ENCODE results near the gene TRIM44.

The TRIM44 gene

GRCh38 chr11:35735903-35736302 lies 73.3 kb downstream of the TRIM44 start:
- peaks cover 0 to 23% of the 10 kb centered on the region in 2 donors for H3K9me3 ChIP-seq (replicated peaks in 1 of 2; ENCODE audit: control insufficient read depth in 2 of 2, insufficient read depth in 1 of 2, low read depth in 1 of 2, low read length in 2 of 2)
- no peak overlapping the region for H3K9ac ChIP-seq (ENCODE audit: low read depth, low read length, poor library complexity)
- no peak overlapping the region for H3K23ac ChIP-seq (ENCODE audit: low read depth, low read length, poor library complexity)
- H3K14ac ChIP-seq (ENCODE audit: low read length), result no peak overlapping the region
- H3K18ac ChIP-seq (ENCODE audit: low read length), result no peak overlapping the region
- no peak overlapping the region for H2BK15ac ChIP-seq (ENCODE audit: low read length)
- no peaks in the 10 kb centered on the region for H3K79me1 ChIP-seq (ENCODE audit: low read depth, low read length)
- no peak overlapping the region for H3K4ac ChIP-seq (ENCODE audit: low read length)
- no peak overlapping the region for H2BK12ac ChIP-seq (ENCODE audit: low read length)
- no peak overlapping the region for H2AFZ ChIP-seq (ENCODE audit: low read length)
- H3K36me3 ChIP-seq (replicated peaks in 1 of 2; ENCODE audit: control insufficient read depth in 2 of 2, insufficient read depth in 2 of 2, low read length in 2 of 2), result peaks cover 3 to 72% of the 10 kb centered on the region in 2 donors
- no peak overlapping the region for H2AK5ac ChIP-seq (ENCODE audit: low read depth, low read length)
- H3K4me3 ChIP-seq (ENCODE audit: low read length in 2 of 2), result no peak overlapping the region
- H4K91ac ChIP-seq (ENCODE audit: low read depth, low read length, poor library complexity), result no peak overlapping the region
- H3K27me3 ChIP-seq (ENCODE audit: control insufficient read depth in 3 of 3, insufficient read depth in 3 of 3, low read depth in 1 of 3, low read length in 3 of 3), result no peaks in the 10 kb centered on the region
- H3K27ac ChIP-seq (replicated peaks; ENCODE audit: low read length), result no peak overlapping the region
- DNase-seq (ENCODE audit: low spot score), result no peak
- H2BK120ac ChIP-seq (ENCODE audit: low read depth, low read length), result no peak overlapping the region
- H3K4me1 ChIP-seq (ENCODE audit: control insufficient read depth in 2 of 2, insufficient read depth in 1 of 2, low read depth in 1 of 2, low read length in 2 of 2), result peaks cover 0 to 1% of the 10 kb centered on the region in 2 donors
- no peak overlapping the region for H2BK5ac ChIP-seq (ENCODE audit: low read length)
- H3K4me2 ChIP-seq (ENCODE audit: insufficient read depth, low read length, poor library complexity, severe bottlenecking), result no peak overlapping the region
- H4K8ac ChIP-seq (ENCODE audit: low read depth, low read length), result no peak overlapping the region

DNA sequence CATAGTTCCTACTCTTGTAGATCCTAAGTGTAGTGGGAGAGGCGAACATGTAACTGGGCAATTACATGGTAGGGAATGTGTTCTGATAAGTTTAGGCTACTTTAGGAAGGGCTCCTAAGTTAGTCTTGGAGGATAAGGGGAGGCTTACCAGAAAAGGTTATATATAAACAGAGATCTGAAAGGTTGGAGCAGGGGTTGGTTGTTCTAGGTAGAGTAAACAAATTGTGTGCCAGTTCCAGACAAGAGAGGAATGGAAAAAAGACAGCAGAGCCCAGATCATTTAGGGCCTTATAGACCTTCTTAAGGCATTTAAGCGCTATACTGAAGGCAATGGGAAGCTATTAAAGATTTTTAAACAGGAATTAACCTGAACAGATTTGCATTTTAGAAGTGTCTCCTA lies 74.4 kb downstream of the TRIM44 start:
- H3K27me3 ChIP-seq (ENCODE audit: control insufficient read depth in 3 of 3, insufficient read depth in 3 of 3, low read depth in 1 of 3, low read length in 3 of 3), result no peaks in the 10 kb centered on the region
- H2BK120ac ChIP-seq (ENCODE audit: low read depth, low read length), result no peak overlapping the region
- H3K4me3 ChIP-seq (ENCODE audit: low read length in 2 of 2), result no peak overlapping the region
- no peak overlapping the region for H3K4ac ChIP-seq (ENCODE audit: low read length)
- H3K4me1 ChIP-seq (ENCODE audit: control insufficient read depth in 2 of 2, insufficient read depth in 1 of 2, low read depth in 1 of 2, low read length in 2 of 2), result peaks cover 0 to 1% of the 10 kb centered on the region in 2 donors
- H3K9ac ChIP-seq (ENCODE audit: low read depth, low read length, poor library complexity), result no peak overlapping the region
- H4K91ac ChIP-seq (ENCODE audit: low read depth, low read length, poor library complexity), result no peak overlapping the region
- no peak overlapping the region for H3K27ac ChIP-seq (replicated peaks; ENCODE audit: low read length)
- no peak overlapping the region for H3K23ac ChIP-seq (ENCODE audit: low read depth, low read length, poor library complexity)
- H2BK12ac ChIP-seq (ENCODE audit: low read length), result no peak overlapping the region
- no peak overlapping the region for H2BK5ac ChIP-seq (ENCODE audit: low read length)
- no peak overlapping the region for H3K18ac ChIP-seq (ENCODE audit: low read length)
- H2AK5ac ChIP-seq (ENCODE audit: low read depth, low read length), result no peak overlapping the region
- H3K4me2 ChIP-seq (ENCODE audit: insufficient read depth, low read length, poor library complexity, severe bottlenecking), result no peak overlapping the region
- H3K9me3 ChIP-seq (replicated peaks in 1 of 2; ENCODE audit: control insufficient read depth in 2 of 2, insufficient read depth in 1 of 2, low read depth in 1 of 2, low read length in 2 of 2), result peaks cover 0 to 19% of the 10 kb centered on the region in 2 donors
- H2AFZ ChIP-seq (ENCODE audit: low read length), result no peak overlapping the region
- WGBS, 2 donors (ENCODE audit: extremely low coverage in 2 of 2, insufficient read length in 2 of 2, insufficient replicate concordance in 1 of 2), result no CpG with 5 or more reads among the region's 2 CpGs
- no peaks in the 10 kb centered on the region for H3K79me1 ChIP-seq (ENCODE audit: low read depth, low read length)
- no peak overlapping the region for H3K14ac ChIP-seq (ENCODE audit: low read length)
- H2BK15ac ChIP-seq (ENCODE audit: low read length), result no peak overlapping the region
- no peak for DNase-seq (ENCODE audit: low spot score)
- H4K8ac ChIP-seq (ENCODE audit: low read depth, low read length), result no peak overlapping the region
- H3K36me3 ChIP-seq (replicated peaks in 1 of 2; ENCODE audit: control insufficient read depth in 2 of 2, insufficient read depth in 2 of 2, low read length in 2 of 2), result peaks cover 3 to 78% of the 10 kb centered on the region in 2 donors

DNA sequence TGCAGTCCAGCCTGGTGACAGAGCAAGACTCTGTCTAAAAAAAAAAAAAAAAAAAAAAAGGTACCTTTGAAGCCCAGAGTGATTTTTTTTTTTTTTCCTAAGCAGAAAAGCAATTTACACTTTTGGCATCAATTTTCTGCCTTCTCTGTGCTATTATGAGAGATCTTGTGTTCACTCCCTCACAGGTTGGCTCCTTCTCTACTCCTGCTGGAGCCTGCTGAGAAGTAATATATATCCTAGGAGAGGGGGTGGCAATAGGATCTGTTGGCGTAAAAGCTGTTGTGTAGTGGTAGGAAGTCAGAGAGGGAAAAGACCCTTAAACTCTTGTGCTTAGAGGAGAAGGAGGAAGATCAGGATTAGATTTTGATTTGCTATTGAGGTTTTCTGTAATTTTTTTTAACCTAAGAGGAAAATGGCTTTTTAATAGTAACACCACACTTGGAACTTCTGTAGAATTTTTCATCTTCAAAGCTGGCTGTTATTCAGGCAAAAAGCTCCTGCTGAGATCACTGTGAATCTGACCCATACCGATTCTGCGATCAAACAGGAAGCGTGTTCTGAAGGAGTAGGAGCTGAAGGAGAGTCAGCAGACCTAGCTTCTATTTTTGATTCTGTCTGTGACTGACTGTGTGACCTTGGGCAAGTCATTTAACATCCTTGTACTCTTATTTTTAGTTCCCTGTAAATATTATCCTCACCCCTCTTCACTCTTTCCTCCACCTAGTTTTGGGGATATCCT lies 77.7 kb downstream of the TRIM44 start:
- no peak overlapping the region for H3K4me3 ChIP-seq (ENCODE audit: low read length in 2 of 2)
- H3K9ac ChIP-seq (ENCODE audit: low read depth, low read length, poor library complexity), result no peak overlapping the region
- no peak overlapping the region for H3K14ac ChIP-seq (ENCODE audit: low read length)
- no peak overlapping the region for H2BK12ac ChIP-seq (ENCODE audit: low read length)
- no peaks in the 10 kb centered on the region for H3K27me3 ChIP-seq (ENCODE audit: control insufficient read depth in 3 of 3, insufficient read depth in 3 of 3, low read depth in 1 of 3, low read length in 3 of 3)
- H4K8ac ChIP-seq (ENCODE audit: low read depth, low read length), result no peak overlapping the region
- H2AK5ac ChIP-seq (ENCODE audit: low read depth, low read length), result no peak overlapping the region
- no peak overlapping the region for H4K91ac ChIP-seq (ENCODE audit: low read depth, low read length, poor library complexity)
- DNase-seq (ENCODE audit: low spot score), result no peak
- H3K36me3 ChIP-seq (replicated peaks in 1 of 2; ENCODE audit: control insufficient read depth in 2 of 2, insufficient read depth in 2 of 2, low read length in 2 of 2), result peaks cover 0 to 69% of the 10 kb centered on the region in 2 donors
- H3K79me1 ChIP-seq (ENCODE audit: low read depth, low read length), result no peaks in the 10 kb centered on the region
- no peak overlapping the region for H3K27ac ChIP-seq (replicated peaks; ENCODE audit: low read length)
- H2BK120ac ChIP-seq (ENCODE audit: low read depth, low read length), result no peak overlapping the region
- no peak overlapping the region for H2BK5ac ChIP-seq (ENCODE audit: low read length)
- H3K9me3 ChIP-seq (replicated peaks in 1 of 2; ENCODE audit: control insufficient read depth in 2 of 2, insufficient read depth in 1 of 2, low read depth in 1 of 2, low read length in 2 of 2), result peaks cover 0 to 12% of the 10 kb centered on the region in 2 donors
- no CpG with 5 or more reads among the region's 4 CpGs for WGBS, 2 donors (ENCODE audit: extremely low coverage in 2 of 2, insufficient read length in 2 of 2, insufficient replicate concordance in 1 of 2)
- peaks cover 0 to 1% of the 10 kb centered on the region in 2 donors for H3K4me1 ChIP-seq (ENCODE audit: control insufficient read depth in 2 of 2, insufficient read depth in 1 of 2, low read depth in 1 of 2, low read length in 2 of 2)
- H2AFZ ChIP-seq (ENCODE audit: low read length), result no peak overlapping the region
- no peak overlapping the region for H2BK15ac ChIP-seq (ENCODE audit: low read length)
- no peak overlapping the region for H3K23ac ChIP-seq (ENCODE audit: low read depth, low read length, poor library complexity)
- H3K4ac ChIP-seq (ENCODE audit: low read length), result no peak overlapping the region
- H3K4me2 ChIP-seq (ENCODE audit: insufficient read depth, low read length, poor library complexity, severe bottlenecking), result no peak overlapping the region
- no peak overlapping the region for H3K18ac ChIP-seq (ENCODE audit: low read length)

DNA sequence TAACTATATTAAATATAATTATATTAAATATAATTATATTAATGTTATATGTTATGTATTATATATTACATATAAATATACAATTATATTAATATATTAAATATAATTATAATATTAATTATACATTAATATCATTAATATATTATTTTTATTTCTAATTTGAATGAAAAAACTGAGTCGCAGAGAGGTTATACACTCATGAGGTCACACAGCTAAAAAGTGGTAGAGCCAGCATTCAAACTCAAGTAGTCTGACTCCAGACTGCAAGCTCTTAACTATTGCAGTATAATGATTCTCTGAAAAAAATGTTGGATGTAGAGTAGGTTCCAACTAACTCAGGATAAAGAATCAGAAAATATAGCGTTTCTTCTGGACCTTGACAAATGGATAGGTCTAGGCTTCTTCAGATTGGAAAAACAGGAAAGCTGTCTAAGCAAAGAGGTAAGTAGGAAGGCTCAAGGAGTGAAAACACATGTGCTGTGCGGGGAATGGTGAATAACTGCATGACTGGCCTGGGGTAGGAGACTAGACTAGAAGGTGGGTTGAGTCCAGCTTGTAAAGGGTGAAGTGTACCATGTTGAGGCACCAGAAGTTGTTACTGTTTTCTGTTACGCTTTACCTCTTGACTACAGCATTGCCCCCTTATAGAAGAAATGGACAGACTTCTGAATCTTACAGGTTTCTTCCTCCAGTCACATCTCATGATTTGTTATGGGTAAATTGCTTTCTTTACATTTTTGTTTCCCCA lies 80.3 kb downstream of the TRIM44 start:
- WGBS, 2 donors (ENCODE audit: extremely low coverage in 2 of 2, insufficient read length in 2 of 2, insufficient replicate concordance in 1 of 2), result no CpG with 5 or more reads among the region's 4 CpGs
- Histone ChIP-seq H3K4me1 (ENCODE audit: control insufficient read depth in 2 of 2, insufficient read depth in 1 of 2, low read depth in 1 of 2, low read length in 2 of 2) (peaks cover 0 to 6% of the 10 kb centered on the region in 2 donors), H3K36me3 (replicated peaks in 1 of 2; ENCODE audit: control insufficient read depth in 2 of 2, insufficient read depth in 2 of 2, low read length in 2 of 2) (peaks cover 0 to 54% of the 10 kb centered on the region in 2 donors), H3K23ac (ENCODE audit: low read depth, low read length, poor library complexity) (no peak overlapping the region), H3K14ac (ENCODE audit: low read length) (no peak overlapping the region), H3K79me1 (ENCODE audit: low read depth, low read length) (no peaks in the 10 kb centered on the region), H3K27ac (replicated peaks; ENCODE audit: low read length) (no peak overlapping the region), H3K27me3 (ENCODE audit: control insufficient read depth in 3 of 3, insufficient read depth in 3 of 3, low read depth in 1 of 3, low read length in 3 of 3) (no peaks in the 10 kb centered on the region), H4K8ac (ENCODE audit: low read depth, low read length) (no peak overlapping the region), H2BK15ac (ENCODE audit: low read length) (no peak overlapping the region), H3K4ac (ENCODE audit: low read length) (no peak overlapping the region), H3K4me3 (ENCODE audit: low read length in 2 of 2) (no peak overlapping the region), H3K18ac (ENCODE audit: low read length) (no peak overlapping the region), H2BK12ac (ENCODE audit: low read length) (no peak overlapping the region), H2BK5ac (ENCODE audit: low read length) (no peak overlapping the region), H3K9me3 (replicated peaks in 1 of 2; ENCODE audit: control insufficient read depth in 2 of 2, insufficient read depth in 1 of 2, low read depth in 1 of 2, low read length in 2 of 2) (peaks cover 0 to 4% of the 10 kb centered on the region in 2 donors), H2AK5ac (ENCODE audit: low read depth, low read length) (no peak overlapping the region), H2BK120ac (ENCODE audit: low read depth, low read length) (no peak overlapping the region), H4K91ac (ENCODE audit: low read depth, low read length, poor library complexity) (no peak overlapping the region), H3K4me2 (ENCODE audit: insufficient read depth, low read length, poor library complexity, severe bottlenecking) (no peak overlapping the region), H2AFZ (ENCODE audit: low read length) (no peak overlapping the region), H3K9ac (ENCODE audit: low read depth, low read length, poor library complexity) (no peak overlapping the region)
- no peak for DNase-seq (ENCODE audit: low spot score)
